ENCODE data around the gene SLC8A3.

Gene SLC8A3

DNA sequence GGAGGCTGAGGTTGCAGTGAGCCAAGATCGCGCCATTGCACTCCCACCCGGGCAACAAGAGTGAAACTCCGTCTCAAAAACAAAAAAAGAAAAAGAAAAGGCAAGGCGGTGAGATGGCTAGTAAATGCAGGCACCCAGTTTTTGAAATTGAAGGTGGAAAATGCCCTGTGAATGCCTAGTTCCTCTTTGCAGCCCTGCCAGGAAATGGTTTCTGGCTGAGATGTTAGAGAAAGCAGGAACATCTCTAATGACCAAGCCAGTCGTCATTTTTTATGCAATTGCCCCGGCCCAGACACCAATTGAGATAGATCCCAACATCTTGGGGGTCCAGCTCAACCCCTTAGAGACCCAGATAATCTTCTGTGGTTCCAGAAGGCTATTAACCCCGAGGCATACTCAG lies 17.0 kb downstream of the SLC8A3 start:
- DNase-seq: no peak

DNA sequence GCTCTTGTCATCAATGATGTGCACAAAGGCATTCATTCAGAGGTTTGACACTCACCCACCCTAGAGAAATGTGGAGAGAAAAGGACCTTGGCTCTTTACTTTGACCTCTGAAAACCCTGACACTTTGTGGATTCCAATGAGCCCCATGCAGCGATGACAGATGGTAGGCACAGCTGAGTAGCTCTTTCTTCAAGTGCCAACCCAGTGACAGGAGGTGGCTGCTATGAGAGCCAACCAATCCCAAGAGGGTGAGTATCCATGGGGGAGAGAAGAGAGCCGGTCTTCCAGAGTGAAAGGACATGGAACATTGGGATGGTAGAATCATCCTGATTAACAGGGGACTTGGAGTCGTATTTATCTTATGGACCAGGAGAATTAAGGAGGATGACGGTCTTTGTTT lies 17.8 kb downstream of the SLC8A3 start:
- no peak for DNase-seq

- DNase-seq: no peak
Measured at GRCh38 chr14:70168406-70168805, 20.3 kb downstream of the SLC8A3 start.

- no peak for DNase-seq
Measured at GRCh38 chr14:70166530-70167203, 22.1 kb downstream of the SLC8A3 start.

GRCh38 chr14:70162358-70162757 lies 26.4 kb downstream of the SLC8A3 start:
- DNase-seq: no peak

GRCh38 chr14:70156592-70156991 lies 32.2 kb downstream of the SLC8A3 start:
- DNase-seq: no peak

DNA sequence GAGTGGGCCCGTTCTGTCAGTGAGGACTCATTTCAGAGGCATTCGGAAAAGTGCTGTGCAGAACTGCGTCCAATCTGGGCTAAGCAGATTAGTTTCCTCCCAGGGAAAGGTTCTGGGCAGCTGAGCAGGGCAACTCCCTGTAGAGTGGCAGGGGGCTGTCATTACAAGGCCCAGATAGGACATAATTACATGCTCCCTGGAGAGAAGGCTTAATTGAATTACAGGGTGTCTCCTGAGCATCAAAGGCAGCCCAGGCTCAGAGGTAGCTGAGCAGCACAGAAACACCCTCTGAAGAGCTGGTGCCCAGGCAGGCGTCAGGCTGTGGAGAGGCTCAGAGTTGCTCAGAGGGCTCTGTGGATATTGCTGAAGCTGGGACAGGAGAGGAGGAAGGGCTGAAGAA lies 36.0 kb downstream of the SLC8A3 start:
- DNase-seq: peak; percentile 1 to 65

- no peak for DNase-seq
Measured at GRCh38 chr14:70152081-70152480, 36.7 kb downstream of the SLC8A3 start.

GRCh38 chr14:70149596-70150165 lies 39.1 kb downstream of the SLC8A3 start:
- DNase-seq: no peak

DNA sequence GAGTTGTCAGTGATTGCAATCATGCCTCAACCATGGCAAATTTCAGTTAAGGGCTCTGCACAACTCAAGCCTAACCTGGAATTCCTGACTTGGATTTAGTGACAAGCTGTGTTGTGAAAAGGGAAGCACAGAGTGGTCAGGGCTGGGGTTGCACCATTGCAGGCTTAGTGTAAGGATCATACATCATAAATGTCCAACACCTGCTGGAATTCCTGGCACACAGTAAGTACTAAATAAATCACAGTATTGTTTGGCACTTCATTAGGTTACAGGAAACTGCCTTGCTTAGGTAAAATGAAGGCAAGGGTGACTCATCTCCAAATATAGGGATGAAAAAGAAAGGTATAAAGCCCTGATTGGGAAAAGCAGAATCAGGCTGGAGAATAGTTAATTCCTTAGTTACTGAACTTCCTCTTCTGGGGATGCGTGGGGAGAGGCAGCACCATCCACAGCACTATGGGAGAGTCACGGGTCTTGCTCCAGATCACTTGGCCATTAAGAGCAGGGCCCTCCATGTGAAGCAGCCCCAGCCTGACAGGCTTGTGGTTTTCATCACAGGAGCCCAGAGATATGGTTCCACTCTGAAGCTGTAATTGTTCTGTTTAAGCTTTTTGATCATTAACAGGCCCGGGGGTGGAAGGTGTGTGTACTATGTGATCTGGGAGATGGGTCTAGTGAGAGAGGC lies 39.7 kb downstream of the SLC8A3 start:
- DNase-seq: no peak

- no peak for DNase-seq
Measured at GRCh38 chr14:70148351-70148750, 40.4 kb downstream of the SLC8A3 start.

DNA sequence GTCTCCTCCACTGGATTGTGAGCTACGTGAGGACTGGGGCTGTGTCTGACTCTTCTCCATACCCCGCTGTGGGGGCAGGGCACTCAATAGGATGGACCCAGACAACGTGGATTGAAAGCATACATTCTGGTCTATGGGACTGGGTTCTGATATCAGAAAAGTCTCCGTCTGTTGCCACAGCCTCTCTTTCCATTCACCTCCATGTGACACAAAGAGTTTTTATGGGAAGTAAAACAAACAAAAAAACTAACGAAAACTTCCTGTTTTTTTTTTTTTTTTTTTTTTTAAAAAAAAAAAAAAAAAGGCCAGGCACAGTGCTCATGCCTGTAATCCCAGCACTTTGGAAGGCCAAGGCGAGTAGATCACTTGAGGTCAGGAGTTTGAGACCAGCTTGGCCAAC lies 44.7 kb downstream of the SLC8A3 start:
- DNase-seq: no peak

DNA sequence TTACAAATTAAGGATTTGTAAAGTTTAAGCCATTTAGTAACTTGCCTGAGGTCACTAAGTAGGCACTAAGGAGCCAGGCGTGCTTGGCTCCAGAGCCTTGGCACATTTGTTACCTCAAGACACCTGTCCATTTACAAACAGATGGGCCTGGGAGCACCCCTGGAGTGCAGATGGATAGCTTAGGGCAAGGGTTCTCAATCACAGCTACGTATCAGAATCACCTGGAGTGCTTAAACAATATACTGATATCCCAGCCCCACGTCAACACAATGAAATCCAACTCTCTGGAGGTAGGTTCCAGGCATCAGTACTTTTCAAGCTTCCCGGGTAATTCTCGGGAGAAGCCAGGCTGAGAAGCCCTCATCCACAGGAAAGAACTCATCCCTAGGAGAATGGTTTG lies 45.4 kb downstream of the SLC8A3 start:
- no peak for DNase-seq

DNA sequence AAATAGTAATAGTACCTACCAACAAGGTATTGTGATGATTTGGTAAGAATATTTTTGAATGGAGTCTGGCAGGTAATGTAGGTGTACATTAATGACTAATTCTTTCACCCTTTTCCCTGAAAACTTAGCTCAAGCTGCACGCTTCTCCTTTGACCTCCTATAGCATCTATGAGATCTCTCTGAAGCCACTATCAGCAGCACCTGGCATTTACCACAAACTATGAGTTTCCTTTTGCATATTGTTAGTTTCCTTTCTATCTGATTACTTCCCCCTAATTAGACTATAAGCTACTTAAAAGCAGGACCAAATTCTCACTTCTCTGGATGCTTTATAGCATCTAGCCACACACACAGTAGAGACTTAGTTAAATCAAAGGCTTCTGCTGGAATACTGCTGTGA lies 48.1 kb downstream of the SLC8A3 start:
- no peak for DNase-seq

- no peak for DNase-seq
Measured at GRCh38 chr14:70139384-70139783, 49.4 kb downstream of the SLC8A3 start.

DNA sequence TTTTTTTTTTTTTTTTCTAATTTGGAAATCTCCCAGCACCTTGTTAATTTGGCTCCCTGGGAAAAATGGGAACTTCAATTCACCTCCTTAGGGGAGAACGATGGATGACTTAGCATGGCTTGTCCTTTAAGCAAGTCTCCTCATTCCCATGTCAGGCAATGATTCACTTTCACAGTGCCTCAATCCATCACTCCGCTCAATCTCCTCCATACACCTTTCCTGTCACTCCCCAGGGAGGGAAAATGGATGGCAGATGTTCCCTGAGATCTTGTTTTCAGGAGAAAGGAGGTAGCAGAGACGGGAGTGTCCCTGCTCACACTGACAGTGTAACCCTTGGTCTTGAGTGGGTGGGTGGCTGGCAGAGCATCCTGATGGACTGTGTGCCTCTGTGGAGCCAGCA lies 51.0 kb downstream of the SLC8A3 start:
- DNase-seq: no peak

DNA sequence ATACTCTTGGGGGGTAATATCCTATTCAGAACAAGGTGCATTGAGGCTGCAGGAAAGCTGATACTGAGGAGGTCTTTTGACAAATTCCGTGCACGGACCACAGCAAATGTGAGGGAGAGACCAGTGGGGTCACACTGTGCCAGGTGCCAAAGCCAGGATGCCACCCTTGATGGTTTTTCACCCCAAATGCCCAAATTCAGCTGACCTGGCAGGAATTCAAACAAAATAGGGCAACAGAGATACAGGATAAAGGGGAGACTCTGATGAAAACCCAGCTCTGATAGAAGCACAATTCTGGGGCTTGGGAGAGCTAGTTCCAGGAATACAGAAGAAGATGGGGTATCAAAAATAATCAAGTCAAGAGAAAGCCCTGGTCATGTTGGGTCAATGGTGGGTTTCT lies 55.3 kb downstream of the SLC8A3 start:
- DNase-seq: no peak

DNA sequence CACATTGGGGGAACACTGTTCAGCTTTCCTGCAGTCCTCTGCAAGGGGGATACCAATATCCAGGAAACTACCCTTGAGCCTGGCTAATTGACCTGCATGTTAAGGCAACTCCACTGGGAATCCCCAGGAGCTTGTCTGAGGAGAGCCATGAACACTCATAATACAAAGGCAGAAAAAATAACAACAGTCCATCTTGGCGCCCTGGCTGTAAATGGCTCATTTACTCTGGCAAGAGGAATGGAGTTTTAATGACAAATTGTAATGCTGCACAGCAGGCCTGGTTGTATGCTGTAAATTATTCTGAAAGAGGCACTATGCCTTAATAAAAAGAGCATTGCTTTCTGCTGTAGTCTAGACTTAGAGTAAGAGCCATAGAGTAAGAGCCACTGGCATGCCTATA lies 58.3 kb downstream of the SLC8A3 start:
- peak; percentile 74 to 91 for DNase-seq

DNA sequence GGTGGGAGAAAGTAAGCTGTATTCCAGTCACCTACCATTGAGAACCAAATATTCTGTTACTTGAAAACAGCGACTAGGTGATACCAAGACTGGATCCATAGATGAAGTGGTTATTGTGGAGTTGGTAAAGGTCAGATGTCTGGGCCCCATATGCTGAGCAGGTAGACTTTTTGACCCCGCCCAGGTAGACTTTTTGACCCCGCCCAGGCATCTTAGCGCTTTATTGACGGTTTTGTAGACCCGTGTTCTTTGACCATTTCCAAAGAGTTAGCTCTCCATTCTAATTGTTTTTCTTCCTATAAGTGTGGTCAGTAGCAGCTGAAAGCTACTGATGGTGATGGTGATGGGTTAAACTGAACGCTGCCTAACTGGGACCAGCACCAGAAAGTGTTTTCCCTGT lies 61.6 kb downstream of the SLC8A3 start:
- DNase-seq: no peak

DNA sequence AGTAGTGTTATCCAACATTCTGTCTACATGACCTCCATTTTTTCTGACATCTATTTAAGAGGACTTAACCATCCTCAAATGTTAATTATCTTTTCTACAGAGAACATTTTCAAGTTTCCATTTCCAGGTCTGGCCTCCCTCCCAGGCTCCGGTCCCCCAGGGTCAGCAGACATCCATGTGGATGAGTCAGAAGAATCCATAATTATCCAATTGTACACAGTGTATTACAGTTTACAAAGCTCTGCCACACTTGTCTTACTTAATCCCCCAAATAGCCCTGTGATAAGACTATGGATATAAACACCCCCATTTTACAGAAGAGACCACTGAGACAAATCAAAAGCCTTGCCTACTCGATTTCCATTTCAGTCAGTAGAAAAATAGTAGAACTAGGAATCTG lies 65.0 kb downstream of the SLC8A3 start:
- DNase-seq: no peak

DNA sequence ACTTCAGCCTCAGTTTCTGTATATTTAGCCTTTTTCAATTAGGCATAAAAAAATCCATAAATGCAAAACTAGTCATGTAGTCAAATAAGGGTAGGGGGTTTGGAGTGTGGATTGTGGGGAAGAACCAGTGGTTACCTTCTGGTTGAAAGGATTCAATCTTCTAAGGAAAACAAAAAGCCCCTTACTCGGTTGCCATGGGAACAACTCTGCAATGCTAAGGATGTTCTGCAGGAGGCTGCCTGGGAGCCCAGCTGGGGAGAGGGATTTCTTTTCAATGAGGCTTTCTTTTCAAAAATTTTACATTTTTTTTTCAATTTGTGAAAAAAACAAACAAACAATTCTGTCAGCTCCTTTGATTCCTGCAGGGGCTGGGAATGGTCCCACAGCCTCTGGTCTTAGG lies 67.2 kb downstream of the SLC8A3 start:
- no peak for DNase-seq

DNA sequence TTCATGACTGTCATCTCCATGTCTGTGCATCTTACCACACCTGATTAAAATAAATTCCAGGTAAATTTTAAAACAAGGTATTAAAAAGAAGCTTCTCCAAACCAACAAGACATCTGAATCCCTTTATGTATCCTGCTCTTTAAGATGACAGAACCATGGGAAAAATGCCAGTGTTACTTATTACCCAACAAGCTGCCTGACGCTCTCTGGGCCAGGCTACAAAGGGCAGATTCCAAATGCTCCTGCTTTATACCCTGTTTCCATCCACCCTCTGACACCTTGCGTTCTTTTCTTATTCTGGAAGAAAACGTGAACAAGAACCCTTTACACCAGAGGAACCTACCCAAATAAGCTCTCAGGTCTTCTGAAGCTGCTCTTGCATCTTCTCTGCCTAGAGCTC lies 70.7 kb downstream of the SLC8A3 start:
- DNase-seq: no peak

DNA sequence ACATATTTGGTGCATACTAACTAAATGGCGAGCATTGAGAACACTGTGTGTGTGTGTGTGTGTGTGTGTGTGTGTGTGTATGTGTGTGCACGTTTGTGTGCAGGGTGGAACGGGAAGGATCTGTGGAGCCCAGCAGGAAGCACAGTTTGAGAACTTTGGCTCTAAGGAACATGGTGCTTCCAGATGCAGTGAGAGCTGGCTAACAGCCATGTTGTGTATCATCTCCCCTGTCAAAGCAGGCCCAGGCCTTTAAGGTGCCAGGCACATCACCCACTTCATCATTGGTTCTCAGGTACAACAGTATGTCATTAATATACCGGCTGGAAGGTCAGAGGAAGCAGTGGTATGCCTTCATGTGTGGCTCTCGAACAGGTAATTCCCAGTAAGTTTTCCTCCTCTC lies 72.5 kb downstream of the SLC8A3 start:
- DNase-seq: no peak

GRCh38 chr14:70114621-70115156 lies 74.1 kb downstream of the SLC8A3 start:
- no peak for DNase-seq

Data from NCI-H2081 (cell line).